Measurements from ENCODE around the gene PTGDR2.

Gene PTGDR2

GRCh38 chr11:60857378-60858232 lies 1.9 kb upstream of the PTGDR2 start:
- DNase-seq = no peak

- DNase-seq = no peak
Observed at GRCh38 chr11:60854847-60855725, 664 bp downstream of the PTGDR2 start.

- DNase-seq = no peak
Observed at GRCh38 chr11:60854140-60854846, 1.5 kb downstream of the PTGDR2 start.

GRCh38 chr11:60852982-60853950 lies 2.5 kb downstream of the PTGDR2 start:
- DNase-seq = no peak

- DNase-seq = no peak
Observed at GRCh38 chr11:60852117-60852981, 3.4 kb downstream of the PTGDR2 start.

GRCh38 chr11:60851327-60852104 lies 4.2 kb downstream of the PTGDR2 start:
- DNase-seq = no peak

- DNase-seq = no peak
Observed at GRCh38 chr11:60849641-60850520, 5.9 kb downstream of the PTGDR2 start.

- DNase-seq = no peak
Observed at GRCh38 chr11:60848714-60849151, 7.0 kb downstream of the PTGDR2 start.

- DNase-seq = no peak
Observed at GRCh38 chr11:60847896-60848295, 7.9 kb downstream of the PTGDR2 start.

GRCh38 chr11:60847281-60847680 lies 8.5 kb downstream of the PTGDR2 start:
- DNase-seq = no peak

GRCh38 chr11:60845338-60845737 lies 10.4 kb downstream of the PTGDR2 start:
- DNase-seq = no peak

- DNase-seq = no peak
Observed at GRCh38 chr11:60844870-60845221, 10.9 kb downstream of the PTGDR2 start.

- DNase-seq = no peak
Observed at GRCh38 chr11:60844045-60844869, 11.5 kb downstream of the PTGDR2 start.

- no peak for DNase-seq
Observed at GRCh38 chr11:60842668-60843600, 12.8 kb downstream of the PTGDR2 start.

- DNase-seq = peak; percentile 93
Observed at GRCh38 chr11:60841797-60842667, 13.7 kb downstream of the PTGDR2 start, which contains the start of gene CCDC86. Gene CCDC86, plus strand, starts transcription at chr11:60842113. Its CDS starts 12 bp downstream, at chr11:60842125.

All from NCI-H1105 (cell line).